ENCODE data around the gene PELI2. TPM values are rescaled to one million over a fixed set of nuclear protein-coding genes. Genes with fewer than 3 reads are reported as not detected.

PELI2 gene
- total RNA-seq, 1 donor from 2014 or later, result 16.2 TPM

GRCh38 chr14:56147986-56148901 lies 30.0 kb downstream of the PELI2 start:
- TF ChIP-seq CTCF (conservative IDR thresholded peaks at IDR 0.05), result no peak
- H3K4me3 Mint-ChIP-seq, result no peak overlapping the region

GRCh38 chr14:56149151-56149550 lies 30.9 kb downstream of the PELI2 start:
- Mint-ChIP-seq H3K27ac (ENCODE audit: unreplicated experiment) (no peak overlapping the region), H3K4me3 (no peak overlapping the region), H3K27me3 (ENCODE audit: low read depth) (no peaks in the 10 kb centered on the region), H3K9me3 (no peaks in the 10 kb centered on the region), H3K36me3 (ENCODE audit: low read depth) (no peaks in the 10 kb centered on the region), H3K4me1 (peaks cover 25% of the 10 kb centered on the region)
- TF ChIP-seq CTCF (conservative IDR thresholded peaks at IDR 0.05), result no peak
- no peak for DNase-seq (ENCODE audit: low read depth, low spot score)

More at GRCh38 chr14:56147986-56148901, 30.0 kb downstream of the PELI2 start:
- H3K9me3 Mint-ChIP-seq, result no peaks in the 10 kb centered on the region
- peaks cover 23% of the 10 kb centered on the region for H3K4me1 Mint-ChIP-seq
- H3K36me3 Mint-ChIP-seq (ENCODE audit: low read depth), result no peaks in the 10 kb centered on the region
- peak overlapping the region; percentile 3 for H3K27ac Mint-ChIP-seq (ENCODE audit: unreplicated experiment)
- DNase-seq (ENCODE audit: low read depth, low spot score), result no peak
- H3K27me3 Mint-ChIP-seq (ENCODE audit: low read depth), result no peaks in the 10 kb centered on the region

GRCh38 chr14:56149995-56150394 lies 31.8 kb downstream of the PELI2 start:
- TF ChIP-seq CTCF (conservative IDR thresholded peaks at IDR 0.05), result no peak
- Mint-ChIP-seq H3K4me3 (no peak overlapping the region), H3K4me1 (peaks cover 30% of the 10 kb centered on the region)

GRCh38 chr14:56150645-56151345 lies 32.6 kb downstream of the PELI2 start:
- Mint-ChIP-seq H3K4me3 (no peak overlapping the region), H3K4me1 (peaks cover 30% of the 10 kb centered on the region), H3K27me3 (ENCODE audit: low read depth) (no peaks in the 10 kb centered on the region), H3K36me3 (ENCODE audit: low read depth) (peaks cover 4% of the 10 kb centered on the region), H3K9me3 (no peaks in the 10 kb centered on the region), H3K27ac (ENCODE audit: unreplicated experiment) (no peak overlapping the region)
- no peak for DNase-seq (ENCODE audit: low read depth, low spot score)
- TF ChIP-seq CTCF (conservative IDR thresholded peaks at IDR 0.05), result no peak

More at GRCh38 chr14:56149995-56150394, 31.8 kb downstream of the PELI2 start:
- Mint-ChIP-seq H3K36me3 (ENCODE audit: low read depth) (peaks cover 4% of the 10 kb centered on the region), H3K9me3 (no peaks in the 10 kb centered on the region), H3K27ac (ENCODE audit: unreplicated experiment) (no peak overlapping the region), H3K27me3 (ENCODE audit: low read depth) (no peaks in the 10 kb centered on the region)
- DNase-seq (ENCODE audit: low read depth, low spot score), result no peak

GRCh38 chr14:56152221-56152620 lies 34.0 kb downstream of the PELI2 start:
- DNase-seq (ENCODE audit: low read depth, low spot score), result no peak
- Mint-ChIP-seq H3K27me3 (ENCODE audit: low read depth) (no peaks in the 10 kb centered on the region), H3K4me3 (no peak overlapping the region), H3K36me3 (ENCODE audit: low read depth) (peaks cover 4% of the 10 kb centered on the region), H3K27ac (ENCODE audit: unreplicated experiment) (no peak overlapping the region), H3K9me3 (peaks cover 2% of the 10 kb centered on the region), H3K4me1 (peaks cover 30% of the 10 kb centered on the region)
- no peak for TF ChIP-seq CTCF (conservative IDR thresholded peaks at IDR 0.05)

Data from neural crest cell (in vitro differentiated cells).